Activated T-cell treated with anti-CD3 and anti-CD28 coated beads for 4 hours (primary cell): Measurements from ENCODE around the gene PAPPA2.
"Not testable (repeated sequence)": the region's sequence is repeated elsewhere in the genome, so short reads cannot be mapped to it uniquely, and the experiment has no call there.

Source experiments
- DNase-seq: peaks from one replicate; pipeline ENCODE4 v3.0.0-alpha.2; 2020

Gene PAPPA2

GRCh38 chr1:176694713-176695112 is 231.7 kb downstream of the PAPPA2 start:
- DNase-seq: no peak

GRCh38 chr1:176696109-176696508 is 233.1 kb downstream of the PAPPA2 start:
- DNase-seq: no peak

- DNase-seq: no peak
Measured at GRCh38 chr1:176696689-176697088, 233.7 kb downstream of the PAPPA2 start.

- DNase-seq: no peak
Measured at GRCh38 chr1:176699821-176700220, 236.8 kb downstream of the PAPPA2 start.

- no peak for DNase-seq
Measured at GRCh38 chr1:176701151-176701866, 238.3 kb downstream of the PAPPA2 start.

GRCh38 chr1:176702901-176703300 is 239.9 kb downstream of the PAPPA2 start:
- DNase-seq: no peak

GRCh38 chr1:176705585-176705984 is 242.6 kb downstream of the PAPPA2 start:
- DNase-seq: no peak

- no peak for DNase-seq
Measured at GRCh38 chr1:176717066-176717750, 254.2 kb downstream of the PAPPA2 start.

GRCh38 chr1:176719447-176719846 is 256.5 kb downstream of the PAPPA2 start:
- no peak for DNase-seq

- no peak for DNase-seq
Measured at GRCh38 chr1:176720838-176721237, 257.9 kb downstream of the PAPPA2 start.

GRCh38 chr1:176733661-176734060 is 270.7 kb downstream of the PAPPA2 start:
- no peak for DNase-seq

GRCh38 chr1:176735201-176735600 is 272.2 kb downstream of the PAPPA2 start:
- DNase-seq: no peak

GRCh38 chr1:176736015-176736414 is 273.0 kb downstream of the PAPPA2 start:
- DNase-seq: no peak

GRCh38 chr1:176741181-176741580 is 278.2 kb downstream of the PAPPA2 start:
- DNase-seq: no peak

- DNase-seq: no peak
Measured at GRCh38 chr1:176742322-176742721, 279.3 kb downstream of the PAPPA2 start.

- no peak for DNase-seq
Measured at GRCh38 chr1:176744142-176744541, 281.2 kb downstream of the PAPPA2 start.

GRCh38 chr1:176745945-176746344 is 283.0 kb downstream of the PAPPA2 start:
- no peak for DNase-seq

GRCh38 chr1:176752505-176752904 is 289.5 kb downstream of the PAPPA2 start:
- DNase-seq: no peak

GRCh38 chr1:176754676-176755075 is 291.7 kb downstream of the PAPPA2 start:
- no peak for DNase-seq

- DNase-seq: not testable (repeated sequence)
Measured at GRCh38 chr1:176756817-176757216, 293.8 kb downstream of the PAPPA2 start.

- no peak for DNase-seq
Measured at GRCh38 chr1:176765608-176766007, 302.6 kb downstream of the PAPPA2 start.

- no peak for DNase-seq
Measured at GRCh38 chr1:176766779-176767178, 303.8 kb downstream of the PAPPA2 start.

GRCh38 chr1:176767714-176768136 is 304.8 kb downstream of the PAPPA2 start:
- DNase-seq: no peak

- no peak for DNase-seq
Measured at GRCh38 chr1:176768532-176768931, 305.6 kb downstream of the PAPPA2 start.

- no peak for DNase-seq
Measured at GRCh38 chr1:176770066-176770465, 307.1 kb downstream of the PAPPA2 start.
